GM21367 (cell line): ENCODE data around the gene B3GAT1.

Source experiments
- ATAC-seq: cut with Tn5 transposase; IDR thresholded peaks from one replicate; pipeline ENCODE4 v1.9.1; 2021; ENCODE audit not compliant: unreplicated experiment

Gene B3GAT1

GRCh38 chr11:134410766-134411165 is 1.3 kb downstream of the B3GAT1 start:
- no peak for ATAC-seq

GRCh38 chr11:134409552-134410429 is 2.3 kb downstream of the B3GAT1 start:
- no peak for ATAC-seq

GRCh38 chr11:134407923-134408322 is 4.1 kb downstream of the B3GAT1 start:
- ATAC-seq: no peak

- ATAC-seq: no peak
These were observed 4.7 kb downstream of the B3GAT1 start for GRCh38 chr11:134407321-134407828.

GRCh38 chr11:134406264-134407185 is 5.5 kb downstream of the B3GAT1 start:
- ATAC-seq: no peak

GRCh38 chr11:134405841-134406240 is 6.2 kb downstream of the B3GAT1 start:
- no peak for ATAC-seq

GRCh38 chr11:134405436-134405835 is 6.6 kb downstream of the B3GAT1 start:
- no peak for ATAC-seq

- no peak for ATAC-seq
These were observed 7.3 kb downstream of the B3GAT1 start for GRCh38 chr11:134404575-134405341.

GRCh38 chr11:134402910-134403309 is 9.1 kb downstream of the B3GAT1 start:
- ATAC-seq: no peak

GRCh38 chr11:134401825-134402809 is 9.9 kb downstream of the B3GAT1 start:
- ATAC-seq: no peak

GRCh38 chr11:134399996-134400395 is 12.0 kb downstream of the B3GAT1 start:
- no peak for ATAC-seq

- no peak for ATAC-seq
These were observed 12.8 kb downstream of the B3GAT1 start for GRCh38 chr11:134399293-134399654.

- ATAC-seq: no peak
These were observed 13.3 kb downstream of the B3GAT1 start for GRCh38 chr11:134398644-134399292.

- no peak for ATAC-seq
These were observed 14.0 kb downstream of the B3GAT1 start for GRCh38 chr11:134398079-134398444.

GRCh38 chr11:134397304-134398078 is 14.6 kb downstream of the B3GAT1 start:
- no peak for ATAC-seq

GRCh38 chr11:134395002-134395401 is 17.0 kb downstream of the B3GAT1 start:
- no peak for ATAC-seq

GRCh38 chr11:134394311-134394710 is 17.7 kb downstream of the B3GAT1 start:
- no peak for ATAC-seq

GRCh38 chr11:134393638-134394037 is 18.4 kb downstream of the B3GAT1 start:
- ATAC-seq: no peak
